ENCODE data around the gene SIRT2. TPM values are rescaled to one million over a fixed set of nuclear protein-coding genes. Genes with fewer than 3 reads are reported as not detected.
A peak's percentile ranks its signal among the peaks of the same experiment; 100 is the strongest.
"Not testable (repeated sequence)": the region's sequence is repeated elsewhere in the genome, so short reads cannot be mapped to it uniquely, and the experiment has no call there.

The SIRT2 gene
- total RNA-seq, 1 donor from 2014 or later, result 32.7 TPM

GRCh38 chr19:38890686-38891085, 8.7 kb downstream of the SIRT2 start:
- intact Hi-C loops (cut with micrococcal nuclease), result no loop called here
- POLR2A ChIA-PET, result interaction anchor here (0.7 kb wide), 1 partner anchor 42 kb away, joined by 3 read pairs; no protein-coding TSS in a partner anchor
- CTCF ChIA-PET, result no interaction called here
- no peaks in the 10 kb centered on the region for H3K9me3 Mint-ChIP-seq
- H3K4me1 Mint-ChIP-seq, result no peaks in the 10 kb centered on the region
- H3K4me3 Mint-ChIP-seq, result no peak overlapping the region
- H3K27ac Mint-ChIP-seq, result no peak overlapping the region
- H3K27me3 Mint-ChIP-seq, result no peaks in the 10 kb centered on the region
- DNase-seq, result no peak
- ATAC-seq (ENCODE audit: low read depth), result no peak
- H3K36me3 Mint-ChIP-seq (ENCODE audit: low read depth), result peaks cover 27% of the 10 kb centered on the region
- no peak for TF ChIP-seq CTCF (IDR thresholded peaks at IDR 0.05)

DNA sequence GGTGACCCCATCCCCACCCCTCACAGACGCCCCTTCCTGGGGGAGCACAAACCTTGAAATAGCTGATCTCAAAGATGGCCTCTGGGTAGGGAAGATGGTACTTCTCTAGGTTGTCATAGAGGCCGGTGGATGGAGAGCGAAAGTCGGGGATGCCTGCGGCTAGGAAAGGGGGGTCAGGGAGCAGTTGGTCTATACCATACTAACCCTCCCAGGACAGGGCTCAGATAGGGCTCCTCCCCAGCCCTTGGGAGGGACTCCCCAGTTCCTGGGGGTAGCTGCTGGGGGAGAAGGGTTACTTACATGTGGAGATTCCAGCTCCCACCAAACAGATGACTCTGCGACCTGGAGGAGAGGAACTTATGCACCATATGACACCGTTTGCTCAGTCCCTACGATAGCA, 9.6 kb downstream of the SIRT2 start:
- Mint-ChIP-seq H3K27me3 (no peaks in the 10 kb centered on the region), H3K9me3 (no peaks in the 10 kb centered on the region), H3K4me3 (no peak overlapping the region), H3K27ac (no peak overlapping the region), H3K36me3 (ENCODE audit: low read depth) (peaks cover 27% of the 10 kb centered on the region), H3K4me1 (no peaks in the 10 kb centered on the region)
- no peak for TF ChIP-seq CTCF (IDR thresholded peaks at IDR 0.05)
- ChIA-PET POLR2A (interaction anchor here (0.5 to 1.4 kb wide), 3 partner anchors 11 to 38 kb away, joined by 4 read pairs; partner anchors contain the start of gene RINL), CTCF (interaction anchor here (0.7 to 1.3 kb wide), 2 partner anchors 41 to 58 kb away, joined by 3 read pairs; partner anchors contain the start of gene ECH1)
- ATAC-seq (ENCODE audit: low read depth) (no peak), DNase-seq (no peak)
- intact Hi-C loops (cut with micrococcal nuclease), result loop anchor here (10.0 kb wide), 1 partner anchor 375 kb away; no protein-coding TSS in a partner anchor

DNA sequence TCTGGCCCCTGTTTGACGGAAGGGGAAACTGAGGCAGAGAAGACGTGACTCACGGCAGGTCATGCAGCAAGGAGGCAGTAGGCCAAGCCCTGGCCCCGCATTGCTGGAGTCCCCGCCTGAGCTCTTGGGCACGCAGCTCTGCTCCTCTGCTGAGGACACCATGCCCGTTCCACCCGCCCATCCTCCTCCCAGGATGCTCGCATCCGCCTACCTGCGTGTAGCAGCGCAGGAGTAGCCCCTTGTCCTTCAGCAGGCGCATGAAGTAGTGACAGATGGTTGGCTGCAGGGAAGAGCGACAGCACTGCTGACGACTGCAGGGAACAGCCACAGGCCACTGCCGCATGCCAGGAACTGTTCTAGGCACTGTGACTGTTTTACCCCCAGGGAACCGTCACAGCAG, 10.5 kb downstream of the SIRT2 start:
- CTCF ChIA-PET, result interaction anchor here (1.3 to 2.7 kb wide), 7 partner anchors 8 to 485 kb away, joined by 3 to 22 read pairs (median 10); partner anchors contain the start of genes ECH1, FAM98C, MRPS12 and RINL
- Mint-ChIP-seq H3K4me3 (no peak overlapping the region), H3K36me3 (ENCODE audit: low read depth) (peaks cover 25% of the 10 kb centered on the region), H3K9me3 (no peaks in the 10 kb centered on the region), H3K27ac (no peak overlapping the region), H3K27me3 (no peaks in the 10 kb centered on the region), H3K4me1 (no peaks in the 10 kb centered on the region)
- POLR2A ChIA-PET, result interaction anchor here (1.4 to 1.6 kb wide), 2 partner anchors 10 to 40 kb away, joined by 4 to 8 read pairs; partner anchors contain the start of gene RINL
- no peak for TF ChIP-seq CTCF (IDR thresholded peaks at IDR 0.05)
- intact Hi-C loops (cut with micrococcal nuclease), result loop anchor here (10.0 kb wide), 1 partner anchor 374 kb away; no protein-coding TSS in a partner anchor
- ATAC-seq (ENCODE audit: low read depth), result no peak
- no peak for DNase-seq

DNA sequence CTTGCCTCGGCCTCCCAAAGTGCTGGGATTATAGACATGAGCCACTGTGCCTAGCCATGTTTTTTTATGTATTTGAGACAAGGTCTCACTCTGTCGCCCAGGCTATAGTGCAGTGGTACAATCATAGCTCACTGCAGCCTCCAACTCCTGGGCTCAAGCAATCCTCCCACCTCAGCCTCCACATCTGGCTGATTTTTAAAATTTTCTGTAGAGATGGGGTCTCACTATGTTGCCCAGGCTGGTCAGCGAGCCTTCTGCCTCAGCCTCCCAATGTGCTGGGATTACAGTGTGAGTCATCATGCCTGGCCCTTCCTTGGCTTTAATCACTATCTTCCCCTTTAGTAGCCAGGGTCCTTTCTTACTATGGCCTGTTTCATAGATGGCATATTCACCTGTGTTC, 14.7 kb downstream of the SIRT2 start:
- not testable (repeated sequence) for DNase-seq

GRCh38 chr19:38883286-38883685, 16.1 kb downstream of the SIRT2 start:
- no peaks in the 10 kb centered on the region for H3K9me3 Mint-ChIP-seq
- ChIA-PET POLR2A (no interaction called here), CTCF (no interaction called here)
- ATAC-seq (ENCODE audit: low read depth), result no peak
- intact Hi-C loops (cut with micrococcal nuclease), result loop anchor here (10.0 kb wide), 1 partner anchor 368 kb away; no protein-coding TSS in a partner anchor
- peaks cover 32% of the 10 kb centered on the region for H3K4me1 Mint-ChIP-seq
- H3K4me3 Mint-ChIP-seq, result no peak overlapping the region
- H3K27ac Mint-ChIP-seq, result peak overlapping the region; percentile 52
- H3K36me3 Mint-ChIP-seq (ENCODE audit: low read depth), result peaks cover 14% of the 10 kb centered on the region
- H3K27me3 Mint-ChIP-seq, result no peaks in the 10 kb centered on the region
- no peak for TF ChIP-seq CTCF (IDR thresholded peaks at IDR 0.05)
- no peak for DNase-seq

More for the DNA sequence above, 14.7 kb downstream of the SIRT2 start:
- H3K9me3 Mint-ChIP-seq; ATAC-seq (ENCODE audit: low read depth); H3K27ac Mint-ChIP-seq; POLR2A ChIA-PET; H3K4me3 Mint-ChIP-seq; H3K27me3 Mint-ChIP-seq: not testable (repeated sequence)
- CTCF ChIA-PET, result interaction anchor here (1.4 kb wide), 1 partner anchor 482 kb away, joined by 3 read pairs; the partner anchor contains the start of gene FAM98C
- Mint-ChIP-seq H3K36me3 (ENCODE audit: low read depth) (peaks cover 28% of the 10 kb centered on the region), H3K4me1 (peaks cover 19% of the 10 kb centered on the region)
- intact Hi-C loops (cut with micrococcal nuclease), result loop anchor here (10.0 kb wide), 1 partner anchor 370 kb away; no protein-coding TSS in a partner anchor
